SK-N-SH (cell line): ENCODE measurements around the gene TCEA2. TPM values are rescaled to one million over a fixed set of nuclear protein-coding genes. Genes with fewer than 3 reads are reported as not detected.

ENCODE experiments used
- CTCF ChIA-PET: fragments of 300-600, 350-600 bp; formaldehyde crosslinking; extraction: SDS; loops from one replicate; lab custom pipeline; 2021; lab: Yijun Ruan, JAX
- POLR2A ChIA-PET: fragments of 350-600 bp; sonication (Branson Sonifier 250); formaldehyde crosslinking; extraction: SDS; loops from one replicate; lab custom pipeline; 2020; ENCODE audit warnings: antibody characterized with exemption, inconsistent platforms; lab: Yijun Ruan, JAX
- DNase-seq: peaks from one replicate; pipeline ENCODE4 v3.0.0; 2012
- H2AFZ ChIP-seq: fragments of 200-600 bp; sonication (generic); 2 replicates; pipeline ENCODE4 v1.8.1; 2016; ENCODE audit warnings: antibody characterized with exemption, mild to moderate bottlenecking, low read depth
- H3F3A ChIP-seq: fragments of 200-600 bp; sonication (generic); replicated peaks from 2 replicates; pipeline ENCODE3; 2016; ENCODE audit warnings: antibody characterized with exemption, mild to moderate bottlenecking; ENCODE audit not compliant: insufficient read depth
- H3K27ac ChIP-seq, 2 experiments: fragments of 200-500 bp in 1 of 2; fragments of 200-600 bp in 1 of 2; sonication (Bioruptor generic) in 1 of 2; sonication (generic), shearing (Covaris generic) in 1 of 2; 2 replicates each; pipeline versions ENCODE4 v1.5.1 to v1.6.1; 2014 to 2016; ENCODE audit warnings: low read depth in 2 of 2, inconsistent platforms in 1 of 2, low read length in 1 of 2, mild to moderate bottlenecking in 1 of 2, mixed read lengths in 1 of 2
- H3K27me3 ChIP-seq: fragments of 200-600 bp; sonication (generic), shearing (Covaris generic); 2 replicates; pipeline ENCODE4 v1.6.1; 2016; ENCODE audit warnings: mixed run types; ENCODE audit not compliant: insufficient read depth
- H3K36me3 ChIP-seq, 2 experiments: fragments of 200-500 bp in 1 of 2; fragments of 200-600 bp in 1 of 2; sonication (Bioruptor generic) in 1 of 2; sonication (generic) in 1 of 2; replicated peaks in 1 of 2; 2 replicates each; pipeline versions ENCODE3 to v1.5.1; 2014 to 2016; ENCODE audit warnings: low read length in 1 of 2, mild to moderate bottlenecking in 1 of 2; ENCODE audit not compliant: insufficient read depth in 2 of 2, control insufficient read depth in 1 of 2
- H3K4me1 ChIP-seq, 2 experiments: fragments of 200-500 bp in 1 of 2; fragments of 200-600 bp in 1 of 2; sonication (Bioruptor generic) in 1 of 2; sonication (generic), shearing (Covaris generic) in 1 of 2; 2 replicates each; pipeline versions ENCODE4 v1.5.1 to v1.6.1; 2014 to 2016; ENCODE audit warnings: low read depth in 1 of 2, low read length in 1 of 2, mixed run types in 1 of 2; ENCODE audit not compliant: insufficient read depth in 2 of 2, control insufficient read depth in 1 of 2
- H3K4me2 ChIP-seq: fragments of 200-600 bp; sonication (generic), shearing (Covaris generic); 2 replicates; pipeline ENCODE4 v1.6.1; 2017; ENCODE audit warnings: mixed run types
- H3K4me3 ChIP-seq, 2 experiments: fragments of 200-500 bp in 1 of 2; fragments of 200-600 bp in 1 of 2; sonication (Bioruptor generic) in 1 of 2; sonication (generic), shearing (Covaris generic) in 1 of 2; 2 replicates each; pipeline versions ENCODE4 v1.5.1 to v1.8.1; 2014 to 2016; ENCODE audit warnings: low read depth in 2 of 2, inconsistent platforms in 1 of 2, low read length in 1 of 2, mild to moderate bottlenecking in 1 of 2, mixed read lengths in 1 of 2, moderate library complexity in 1 of 2
- H3K79me2 ChIP-seq: fragments of 200-600 bp; sonication (generic); 2 replicates; pipeline ENCODE4 v1.8.1; 2017; ENCODE audit warnings: mild to moderate bottlenecking; ENCODE audit not compliant: insufficient read depth
- H3K9ac ChIP-seq: fragments of 200-600 bp; sonication (generic); 2 replicates; pipeline ENCODE4 v1.6.1; 2017; ENCODE audit warnings: mixed run types
- H3K9me2 ChIP-seq: fragments of 200-600 bp; sonication (generic); 2 replicates; pipeline ENCODE4 v1.6.1; 2017; ENCODE audit warnings: mixed run types
- H3K9me3 ChIP-seq: fragments of 200-600 bp; sonication (generic); 2 replicates; pipeline ENCODE4 v1.6.1; 2017; ENCODE audit warnings: mixed run types, mild to moderate bottlenecking, moderate library complexity
- H4K20me1 ChIP-seq: fragments of 200-600 bp; sonication (generic); 2 replicates; pipeline ENCODE4 v1.6.1; 2017; ENCODE audit warnings: mild to moderate bottlenecking, mixed run types; ENCODE audit not compliant: insufficient read depth
- CHD2 ChIP-seq: fragments of 150-350 bp; IDR thresholded peaks from 2 replicates; pipeline ENCODE4 v1.6.1; 2018; ENCODE audit warnings: low read length; ENCODE audit not compliant: partially characterized antibody
- ELF1 ChIP-seq: IDR thresholded peaks from 2 replicates; pipeline ENCODE4 v1.4.0; 2012
- EP300 ChIP-seq, 2 experiments: IDR thresholded peaks; 2 replicates each; pipeline versions ENCODE4 v1.4.0 to v1.6.1; 2012; ENCODE audit warnings: borderline replicate concordance in 1 of 2, low read depth in 1 of 2, low read length in 1 of 2
- FOSL2 ChIP-seq: IDR thresholded peaks from 2 replicates; pipeline ENCODE4 v1.4.0; 2012; ENCODE audit warnings: low read depth, mild to moderate bottlenecking, moderate library complexity, borderline replicate concordance
- GABPA ChIP-seq: IDR thresholded peaks from 2 replicates; pipeline ENCODE4 v1.4.0; 2012; ENCODE audit warnings: low read depth, mild to moderate bottlenecking
- NFIC ChIP-seq: IDR thresholded peaks from 2 replicates; pipeline ENCODE4 v1.4.0; 2012; ENCODE audit warnings: borderline replicate concordance
- RCOR1 ChIP-seq: fragments of 150-350 bp; IDR thresholded peaks from 2 replicates; pipeline ENCODE4 v1.6.1; 2017; ENCODE audit warnings: antibody characterized with exemption, low read length
- RXRA ChIP-seq: IDR thresholded peaks from 2 replicates; pipeline ENCODE4 v1.4.0; 2012; ENCODE audit warnings: low read depth, mild to moderate bottlenecking, borderline replicate concordance
- TEAD4 ChIP-seq: IDR thresholded peaks from 2 replicates; pipeline ENCODE4 v1.4.0; 2012; ENCODE audit warnings: mild to moderate bottlenecking, borderline replicate concordance; ENCODE audit not compliant: insufficient read depth
- YY1 ChIP-seq: IDR thresholded peaks from 2 replicates; pipeline ENCODE4 v1.4.0; 2012; ENCODE audit warnings: low read depth, mild to moderate bottlenecking
- ZBTB33 ChIP-seq: IDR thresholded peaks from 2 replicates; pipeline ENCODE4 v1.4.0; 2012; ENCODE audit warnings: low read depth, borderline replicate concordance
- WGBS: methylation state at CpG from one replicate; pipeline ENCODE4 v1.1.6; 2017; ENCODE audit warnings: low lambda C conversion rate; 5-methylcytosine and 5-hydroxymethylcytosine counted together
- polyA plus RNA-seq, 3 experiments: library from polyadenylated mRNA; depleted of rRNA; stranded (reverse); fragments of >200 nt; gene quantifications; 2 replicates each; pipeline ENCODE4 v1.2.3, GENCODE V29; 2012
- TF ChIP-seq, protein P1 (sequence below): IDR thresholded peaks from 2 replicates; pipeline ENCODE4; 2012
- TF ChIP-seq, protein P2 (sequence below): IDR thresholded peaks from 2 replicates; pipeline ENCODE4 v1.4.0; 2012; ENCODE audit warnings: low read depth, borderline replicate concordance
- TF ChIP-seq, protein P3 (sequence below): IDR thresholded peaks from 2 replicates; pipeline ENCODE4 v1.6.1; 2012; ENCODE audit warnings: mild to moderate bottlenecking, low read depth, low read length, moderate library complexity
- TF ChIP-seq, protein P4 (sequence below): fragments of 200-600 bp; sonication (generic); IDR thresholded peaks from 2 replicates; pipeline ENCODE4 v1.6.1; 2017; ENCODE audit warnings: antibody characterized with exemption, mild to moderate bottlenecking, moderate library complexity

The TCEA2 gene
- polyA plus RNA-seq, 1 of the 3 experiments (the other 2 are of a cell fraction) = 98.9 TPM

DNA sequence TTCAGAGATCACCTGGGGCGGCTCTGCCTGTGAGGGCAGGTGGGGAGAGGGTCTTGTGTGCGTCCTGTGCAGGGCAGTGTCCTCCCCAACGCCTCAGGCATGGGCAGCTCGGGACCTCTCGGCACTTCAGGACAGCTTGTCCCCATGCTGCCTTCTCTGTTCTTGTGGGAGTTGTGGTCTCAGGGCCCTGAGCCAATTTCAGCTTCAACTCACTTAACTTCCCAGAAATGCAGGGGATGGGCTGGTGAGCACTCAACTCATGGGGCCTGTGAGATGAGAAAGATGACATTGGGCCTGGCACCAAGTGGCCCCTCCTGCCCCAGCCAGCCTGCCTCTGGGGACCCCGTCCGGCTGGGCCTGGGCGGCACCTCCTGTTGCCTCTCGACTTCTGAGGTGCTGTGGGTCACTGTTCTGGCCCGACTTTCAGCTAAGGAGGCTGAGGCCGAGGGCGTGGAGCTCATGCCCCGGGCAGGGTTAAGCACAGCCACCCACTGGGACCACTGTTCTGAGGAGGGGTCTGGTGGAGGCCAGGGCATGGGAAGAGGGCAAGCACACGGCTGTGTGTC, 9.6 kb downstream of the TCEA2 start:
- Histone ChIP-seq H3K27ac (no peak overlapping the region), H3K9me3 (no peaks in the 10 kb centered on the region), H3K9me2 (no peaks in the 10 kb centered on the region), H3K4me2 (no peak overlapping the region), H3K4me1 (peaks cover 0 to 4% of the 10 kb centered on the region in 2 experiments; a peak in 1 of 4 replicates), H3K27me3 (no peaks in the 10 kb centered on the region), H2AFZ (no peak overlapping the region), H3K4me3 (no peak overlapping the region), H4K20me1 (no peaks in the 10 kb centered on the region), H3F3A (no peaks in the 10 kb centered on the region), H3K9ac (no peak overlapping the region), H3K36me3 (peaks cover 0 to 17% of the 10 kb centered on the region in 2 experiments)
- ChIA-PET POLR2A (no interaction called here), CTCF (interaction anchor here (0.8 to 2.9 kb wide), 3 partner anchors 10 to 48 kb away, joined by 4 to 10 read pairs (median 4); partner anchors contain the start of gene TCEA2)
- WGBS = 85% methylated on average over 5 of the region's 14 CpGs
- DNase-seq = no peak
- TF ChIP-seq YY1 (no peak), ELF1 (no peak), RCOR1 (no peak), FOSL2 (no peak), RXRA (no peak), ZBTB33 (no peak), CHD2 (no peak), GABPA (no peak), NFIC (no peak), EP300 (IDR thresholded peaks at IDR 0.05; ENCODE audit: borderline replicate concordance in 1 of 2, low read depth in 1 of 2, low read length in 1 of 2) (no peak), TEAD4 (no peak)
- TF ChIP-seq, protein P1, sequence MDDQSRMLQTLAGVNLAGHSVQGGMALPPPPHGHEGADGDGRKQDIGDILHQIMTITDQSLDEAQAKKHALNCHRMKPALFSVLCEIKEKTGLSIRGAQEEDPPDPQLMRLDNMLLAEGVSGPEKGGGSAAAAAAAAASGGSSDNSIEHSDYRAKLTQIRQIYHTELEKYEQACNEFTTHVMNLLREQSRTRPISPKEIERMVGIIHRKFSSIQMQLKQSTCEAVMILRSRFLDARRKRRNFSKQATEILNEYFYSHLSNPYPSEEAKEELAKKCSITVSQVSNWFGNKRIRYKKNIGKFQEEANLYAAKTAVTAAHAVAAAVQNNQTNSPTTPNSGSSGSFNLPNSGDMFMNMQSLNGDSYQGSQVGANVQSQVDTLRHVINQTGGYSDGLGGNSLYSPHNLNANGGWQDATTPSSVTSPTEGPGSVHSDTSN = no peak
- TF ChIP-seq, protein P2, sequence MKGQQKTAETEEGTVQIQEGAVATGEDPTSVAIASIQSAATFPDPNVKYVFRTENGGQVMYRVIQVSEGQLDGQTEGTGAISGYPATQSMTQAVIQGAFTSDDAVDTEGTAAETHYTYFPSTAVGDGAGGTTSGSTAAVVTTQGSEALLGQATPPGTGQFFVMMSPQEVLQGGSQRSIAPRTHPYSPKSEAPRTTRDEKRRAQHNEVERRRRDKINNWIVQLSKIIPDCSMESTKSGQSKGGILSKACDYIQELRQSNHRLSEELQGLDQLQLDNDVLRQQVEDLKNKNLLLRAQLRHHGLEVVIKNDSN = no peak
- TF ChIP-seq, protein P3, sequence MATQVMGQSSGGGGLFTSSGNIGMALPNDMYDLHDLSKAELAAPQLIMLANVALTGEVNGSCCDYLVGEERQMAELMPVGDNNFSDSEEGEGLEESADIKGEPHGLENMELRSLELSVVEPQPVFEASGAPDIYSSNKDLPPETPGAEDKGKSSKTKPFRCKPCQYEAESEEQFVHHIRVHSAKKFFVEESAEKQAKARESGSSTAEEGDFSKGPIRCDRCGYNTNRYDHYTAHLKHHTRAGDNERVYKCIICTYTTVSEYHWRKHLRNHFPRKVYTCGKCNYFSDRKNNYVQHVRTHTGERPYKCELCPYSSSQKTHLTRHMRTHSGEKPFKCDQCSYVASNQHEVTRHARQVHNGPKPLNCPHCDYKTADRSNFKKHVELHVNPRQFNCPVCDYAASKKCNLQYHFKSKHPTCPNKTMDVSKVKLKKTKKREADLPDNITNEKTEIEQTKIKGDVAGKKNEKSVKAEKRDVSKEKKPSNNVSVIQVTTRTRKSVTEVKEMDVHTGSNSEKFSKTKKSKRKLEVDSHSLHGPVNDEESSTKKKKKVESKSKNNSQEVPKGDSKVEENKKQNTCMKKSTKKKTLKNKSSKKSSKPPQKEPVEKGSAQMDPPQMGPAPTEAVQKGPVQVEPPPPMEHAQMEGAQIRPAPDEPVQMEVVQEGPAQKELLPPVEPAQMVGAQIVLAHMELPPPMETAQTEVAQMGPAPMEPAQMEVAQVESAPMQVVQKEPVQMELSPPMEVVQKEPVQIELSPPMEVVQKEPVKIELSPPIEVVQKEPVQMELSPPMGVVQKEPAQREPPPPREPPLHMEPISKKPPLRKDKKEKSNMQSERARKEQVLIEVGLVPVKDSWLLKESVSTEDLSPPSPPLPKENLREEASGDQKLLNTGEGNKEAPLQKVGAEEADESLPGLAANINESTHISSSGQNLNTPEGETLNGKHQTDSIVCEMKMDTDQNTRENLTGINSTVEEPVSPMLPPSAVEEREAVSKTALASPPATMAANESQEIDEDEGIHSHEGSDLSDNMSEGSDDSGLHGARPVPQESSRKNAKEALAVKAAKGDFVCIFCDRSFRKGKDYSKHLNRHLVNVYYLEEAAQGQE = no peak
- TF ChIP-seq, protein P4, sequence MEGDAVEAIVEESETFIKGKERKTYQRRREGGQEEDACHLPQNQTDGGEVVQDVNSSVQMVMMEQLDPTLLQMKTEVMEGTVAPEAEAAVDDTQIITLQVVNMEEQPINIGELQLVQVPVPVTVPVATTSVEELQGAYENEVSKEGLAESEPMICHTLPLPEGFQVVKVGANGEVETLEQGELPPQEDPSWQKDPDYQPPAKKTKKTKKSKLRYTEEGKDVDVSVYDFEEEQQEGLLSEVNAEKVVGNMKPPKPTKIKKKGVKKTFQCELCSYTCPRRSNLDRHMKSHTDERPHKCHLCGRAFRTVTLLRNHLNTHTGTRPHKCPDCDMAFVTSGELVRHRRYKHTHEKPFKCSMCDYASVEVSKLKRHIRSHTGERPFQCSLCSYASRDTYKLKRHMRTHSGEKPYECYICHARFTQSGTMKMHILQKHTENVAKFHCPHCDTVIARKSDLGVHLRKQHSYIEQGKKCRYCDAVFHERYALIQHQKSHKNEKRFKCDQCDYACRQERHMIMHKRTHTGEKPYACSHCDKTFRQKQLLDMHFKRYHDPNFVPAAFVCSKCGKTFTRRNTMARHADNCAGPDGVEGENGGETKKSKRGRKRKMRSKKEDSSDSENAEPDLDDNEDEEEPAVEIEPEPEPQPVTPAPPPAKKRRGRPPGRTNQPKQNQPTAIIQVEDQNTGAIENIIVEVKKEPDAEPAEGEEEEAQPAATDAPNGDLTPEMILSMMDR = no peak
- TF ChIP-seq, all 33 proteins: peak for 0
- no peaks in the 10 kb centered on the region for H3K79me2 ChIP-seq
